HCT116 (cell line): ENCODE data around the gene MYLIP. TPM values are rescaled to one million over a fixed set of nuclear protein-coding genes. Genes with fewer than 3 reads are reported as not detected.

Experiments
- ATAC-seq: fragments of 200-7000 bp; cut with Tn5 transposase; 2 replicates; pipeline ENCODE4 v1.9.1; 2020; ENCODE audit warnings: mild to moderate bottlenecking, moderate library complexity
- BruUV-seq: library from RNA; stranded (reverse); fragments of 400-500 nt; replicated peaks from 2 replicates; lab custom pipeline; 2021; lab: Mats Ljungman, UMichigan
- CTCF ChIA-PET: fragments of 300-600 bp; sonication (Branson Sonifier 250); formaldehyde crosslinking; loops from one replicate; lab custom pipeline; 2021; ENCODE audit warnings: antibody characterized with exemption; lab: Charles Lee
- POLR2A ChIA-PET: fragments of 300-600, 350-600 bp; sonication (Branson Sonifier 250); formaldehyde crosslinking; loops from one replicate; lab custom pipeline; 2021; ENCODE audit warnings: antibody characterized with exemption; lab: Charles Lee
- RAD21 ChIA-PET, 2 experiments: fragments of 300-600 bp; sonication (Branson Sonifier 250); formaldehyde crosslinking; loops; one replicate each; lab custom pipeline; 2023; ENCODE audit warnings: low total read pairs in 2 of 2; ENCODE audit not compliant: uncharacterized antibody in 2 of 2, unreplicated experiment in 2 of 2, low non-redundant PET in 1 of 2; lab: Charles Lee
- DNase-seq: peaks from one replicate; pipeline ENCODE4 v3.0.0-alpha.2; 2010; ENCODE audit warnings: low read depth, low spot score
- H2AFZ ChIP-seq: fragments of 200-600 bp; shearing (Covaris generic), sonication (generic); 2 replicates; pipeline ENCODE4 v1.6.1; 2017; ENCODE audit warnings: low read depth, mixed run types, mixed read lengths, antibody characterized with exemption, low read length; ENCODE audit not compliant: poor library complexity, severe bottlenecking
- H3K27ac ChIP-seq: 2 replicates; pipeline ENCODE4 v1.5.1; 2012; ENCODE audit warnings: low read depth, low read length
- H3K27me3 ChIP-seq: fragments of 200-600 bp; sonication (generic); 2 replicates; pipeline ENCODE4 v1.6.1; 2016; ENCODE audit warnings: mixed run types, low read length, mixed read lengths; ENCODE audit not compliant: insufficient read depth
- H3K36me3 ChIP-seq, 2 experiments: fragments of 200-500 bp in 1 of 2; fragments of 200-600 bp in 1 of 2; sonication (Bioruptor generic) in 1 of 2; sonication (generic) in 1 of 2; 2 replicates each; pipeline versions ENCODE4 v1.5.1 to v1.6.1; 2014 to 2016; ENCODE audit warnings: low read length in 2 of 2, inconsistent platforms in 1 of 2, mixed read lengths in 1 of 2, mixed run types in 1 of 2; ENCODE audit not compliant: insufficient read depth in 2 of 2, control insufficient read depth in 1 of 2
- H3K4me1 ChIP-seq, 2 experiments: fragments of 200-600 bp in 1 of 2; sonication (generic) in 1 of 2; 2 replicates each; pipeline versions ENCODE4 v1.5.1 to v1.6.1; 2012 to 2017; ENCODE audit warnings: low read length in 2 of 2, inconsistent platforms in 1 of 2, mild to moderate bottlenecking in 1 of 2, mixed read lengths in 1 of 2, mixed run types in 1 of 2, moderate library complexity in 1 of 2; ENCODE audit not compliant: insufficient read depth in 2 of 2, control insufficient read depth in 1 of 2
- H3K4me2 ChIP-seq: fragments of 200-600 bp; sonication (generic); 2 replicates; pipeline ENCODE4 v1.6.1; 2017; ENCODE audit warnings: mixed run types, low read length, mixed read lengths
- H3K4me3 ChIP-seq, 2 experiments: fragments of 200-600 bp in 1 of 2; sonication (generic) in 1 of 2; replicated peaks in 1 of 2; 2 replicates each; pipeline ENCODE4 v1.5.1; 2011 to 2016; ENCODE audit warnings: low read length in 2 of 2, control low read depth in 1 of 2, low read depth in 1 of 2, mild to moderate bottlenecking in 1 of 2, mixed read lengths in 1 of 2, mixed run types in 1 of 2
- H3K79me2 ChIP-seq: fragments of 200-600 bp; sonication (generic); 2 replicates; pipeline ENCODE4 v1.6.1; 2017; ENCODE audit warnings: mild to moderate bottlenecking, mixed run types, low read length, moderate library complexity, mixed read lengths; ENCODE audit not compliant: insufficient read depth
- H3K9ac ChIP-seq: fragments of 200-600 bp; sonication (generic); 2 replicates; pipeline ENCODE4 v1.6.1; 2016; ENCODE audit warnings: low read length, mixed read lengths
- H3K9me2 ChIP-seq: fragments of 200-600 bp; sonication (generic), shearing (Covaris generic); 2 replicates; pipeline ENCODE4 v1.6.1; 2017; ENCODE audit warnings: mixed run types, mild to moderate bottlenecking, moderate library complexity; ENCODE audit not compliant: insufficient read depth
- H3K9me3 ChIP-seq, 2 experiments: fragments of 200-500 bp in 1 of 2; fragments of 200-600 bp in 1 of 2; sonication (Bioruptor generic) in 1 of 2; sonication (generic) in 1 of 2; 2 replicates each; pipeline ENCODE4 v1.6.1; 2014 to 2017; ENCODE audit warnings: low read length in 2 of 2, mixed read lengths in 2 of 2, inconsistent platforms in 1 of 2, low read depth in 1 of 2, mild to moderate bottlenecking in 1 of 2, mixed run types in 1 of 2, moderate library complexity in 1 of 2; ENCODE audit not compliant: control insufficient read depth in 1 of 2, insufficient read depth in 1 of 2
- H4K20me1 ChIP-seq: fragments of 200-600 bp; sonication (generic), shearing (Covaris generic); 2 replicates; pipeline ENCODE4 v1.6.1; 2017; ENCODE audit warnings: mixed run types, mild to moderate bottlenecking, moderate library complexity; ENCODE audit not compliant: insufficient read depth
- ATF3 ChIP-seq: IDR thresholded peaks from 2 replicates; pipeline ENCODE4 v1.6.1; 2012
- CBX3 ChIP-seq: IDR thresholded peaks from 2 replicates; pipeline ENCODE4 v1.6.1; 2012; ENCODE audit warnings: low read depth
- CEBPB ChIP-seq: IDR thresholded peaks from 2 replicates; pipeline ENCODE4 v1.6.1; 2012; ENCODE audit warnings: low read depth
- CTCF ChIP-seq, 3 experiments: fragments of 200-600 bp in 1 of 3; sonication (generic) in 1 of 3; IDR thresholded peaks in 2 of 3; conservative IDR thresholded peaks in 1 of 3; 2 replicates each; pipeline ENCODE4 v1.5.1; 2012 to 2017; ENCODE audit warnings: low read depth in 2 of 3, low read length in 2 of 3, antibody characterized with exemption in 1 of 3, borderline replicate concordance in 1 of 3, control low read depth in 1 of 3, mild to moderate bottlenecking in 1 of 3, mixed read lengths in 1 of 3, mixed run types in 1 of 3, moderate library complexity in 1 of 3; ENCODE audit not compliant: insufficient read depth in 1 of 3
- EGR1 ChIP-seq: IDR thresholded peaks from 2 replicates; pipeline ENCODE4 v1.6.1; 2012; ENCODE audit warnings: low read depth
- EZH2 ChIP-seq: fragments of 200-600 bp; sonication (generic); IDR thresholded peaks from 2 replicates; pipeline ENCODE4 v1.6.1; 2017; ENCODE audit warnings: antibody characterized with exemption, mixed run types
- EZH2phosphoT487 ChIP-seq: fragments of 200-600 bp; IDR thresholded peaks from 2 replicates; pipeline ENCODE4 v1.6.1; 2018; ENCODE audit warnings: antibody characterized with exemption, borderline replicate concordance
- FOSL1 ChIP-seq: IDR thresholded peaks from 2 replicates; pipeline ENCODE4 v1.6.1; 2012; ENCODE audit warnings: low read depth
- JUND ChIP-seq: IDR thresholded peaks from 2 replicates; pipeline ENCODE4 v1.6.1; 2012
- MAX ChIP-seq: IDR thresholded peaks from 2 replicates; pipeline ENCODE4 v1.6.1; 2012
- POLR2A ChIP-seq: IDR thresholded peaks from 2 replicates; pipeline ENCODE4 v1.7.0; 2011; ENCODE audit warnings: borderline replicate concordance; ENCODE audit not compliant: insufficient read depth, insufficient read length; ENCODE audit errors: extremely low read depth
- POLR2AphosphoS5 ChIP-seq: IDR thresholded peaks from 2 replicates; pipeline ENCODE4 v1.6.1; 2011; ENCODE audit warnings: mild to moderate bottlenecking, low read depth, low read length, moderate library complexity
- RAD21 ChIP-seq: IDR thresholded peaks from 2 replicates; pipeline ENCODE4 v1.6.1; 2012; ENCODE audit warnings: low read depth, mild to moderate bottlenecking
- REST ChIP-seq: IDR thresholded peaks from 2 replicates; pipeline ENCODE4 v1.6.1; 2012; ENCODE audit warnings: low read depth
- SIN3A ChIP-seq: IDR thresholded peaks from 2 replicates; pipeline ENCODE4 v1.6.1; 2012; ENCODE audit warnings: low read depth
- SP1 ChIP-seq: IDR thresholded peaks from 2 replicates; pipeline ENCODE4 v1.6.1; 2012; ENCODE audit warnings: low read depth
- SRF ChIP-seq: IDR thresholded peaks from 2 replicates; pipeline ENCODE4 v1.6.1; 2012; ENCODE audit warnings: low read depth
- ZBTB33 ChIP-seq: IDR thresholded peaks from 2 replicates; pipeline ENCODE4 v1.6.1; 2011; ENCODE audit warnings: mild to moderate bottlenecking, low read length, moderate library complexity; ENCODE audit not compliant: insufficient replicate concordance; ENCODE audit errors: extremely low read depth
- ZFX ChIP-seq: fragments of 450-650 bp; IDR thresholded peaks from 2 replicates; pipeline ENCODE4 v1.6.1; 2017
- ZNF274 ChIP-seq: fragments of 200-500 bp; sonication (Bioruptor generic); IDR thresholded peaks from 2 replicates; pipeline ENCODE4 v1.6.1; 2014; ENCODE audit warnings: mild to moderate bottlenecking, low read depth, low read length, inconsistent platforms
- intact Hi-C: fragments of 100-400 bp; cut with micrococcal nuclease; formaldehyde crosslinking; loops from 2 replicates; pipeline ENCODE4 v1.10.0; 2022
- total RNA-seq: library from RNA; stranded (reverse); gene quantifications from one replicate; pipeline ENCODE4 v1.2.1, GENCODE V29; 2021; ENCODE audit not compliant: unreplicated experiment

Gene MYLIP
- total RNA-seq, 1 experiment from 2014 or later, result 10.6 TPM

GRCh38 chr6:16139556-16139955, 10.7 kb downstream of the MYLIP start:
- BruUV-seq, result no TSS peak

More at GRCh38 chr6:16139556-16139955, 10.7 kb downstream of the MYLIP start:
- ChIA-PET POLR2A (no interaction called here), RAD21 (no interaction called here), CTCF (no interaction called here)
- H3K27me3 ChIP-seq, result no peaks in the 10 kb centered on the region
- TF ChIP-seq CEBPB (no peak), REST (no peak), RAD21 (no peak), JUND (no peak), MAX (no peak), POLR2A (no peak), POLR2AphosphoS5 (no peak), CTCF (IDR thresholded peaks at IDR 0.05 in 2 of 3, conservative IDR thresholded peaks at IDR 0.05 in 1 of 3; ENCODE audit: borderline replicate concordance in 1 of 3, insufficient read depth in 1 of 3, low read depth in 2 of 3, low read length in 2 of 3) (no peak), CBX3 (no peak), EZH2 (no peak), ATF3 (no peak), ZFX (no peak), EGR1 (no peak), ZNF274 (no peak), ZBTB33 (no peak), SIN3A (no peak), SP1 (no peak), FOSL1 (no peak), EZH2phosphoT487 (no peak), SRF (no peak)
- no peak overlapping the region for H3K4me2 ChIP-seq
- peaks cover 29% of the 10 kb centered on the region for H3K79me2 ChIP-seq
- H3K9me3 ChIP-seq, result no peaks in the 10 kb centered on the region
- intact Hi-C loops, result no loop called here
- no peak overlapping the region for H3K9ac ChIP-seq
- ATAC-seq (no peak), DNase-seq (no peak)
- peaks cover 10 to 26% of the 10 kb centered on the region in 2 experiments for H3K36me3 ChIP-seq
- H3K4me1 ChIP-seq, result peaks cover 11 to 20% of the 10 kb centered on the region in 2 experiments
- H3K4me3 ChIP-seq, result no peak overlapping the region
- no peak overlapping the region for H3K27ac ChIP-seq
- no peak overlapping the region for H2AFZ ChIP-seq
- no peaks in the 10 kb centered on the region; the same call in 1 of the 2 replicates for H4K20me1 ChIP-seq
- H3K9me2 ChIP-seq, result no peaks in the 10 kb centered on the region
